GM12872 (cell line): ENCODE results near the gene PERCC1.

Experiments
- TF ChIP-seq, protein P1 (sequence below): IDR thresholded peaks from 3 replicates; pipeline ENCODE4 v1.5.1; 2011; ENCODE audit warnings: low read depth, mild to moderate bottlenecking, low read length, moderate library complexity; ENCODE audit not compliant: insufficient read depth

Gene PERCC1

GRCh38 chr16:1430759-1431496 lies at the start of gene PERCC1:
Gene PERCC1 (plus strand): TSS chr16:1431078. CDS start chr16:1432594, 1,516 bp downstream.
- TF ChIP-seq, protein P1, sequence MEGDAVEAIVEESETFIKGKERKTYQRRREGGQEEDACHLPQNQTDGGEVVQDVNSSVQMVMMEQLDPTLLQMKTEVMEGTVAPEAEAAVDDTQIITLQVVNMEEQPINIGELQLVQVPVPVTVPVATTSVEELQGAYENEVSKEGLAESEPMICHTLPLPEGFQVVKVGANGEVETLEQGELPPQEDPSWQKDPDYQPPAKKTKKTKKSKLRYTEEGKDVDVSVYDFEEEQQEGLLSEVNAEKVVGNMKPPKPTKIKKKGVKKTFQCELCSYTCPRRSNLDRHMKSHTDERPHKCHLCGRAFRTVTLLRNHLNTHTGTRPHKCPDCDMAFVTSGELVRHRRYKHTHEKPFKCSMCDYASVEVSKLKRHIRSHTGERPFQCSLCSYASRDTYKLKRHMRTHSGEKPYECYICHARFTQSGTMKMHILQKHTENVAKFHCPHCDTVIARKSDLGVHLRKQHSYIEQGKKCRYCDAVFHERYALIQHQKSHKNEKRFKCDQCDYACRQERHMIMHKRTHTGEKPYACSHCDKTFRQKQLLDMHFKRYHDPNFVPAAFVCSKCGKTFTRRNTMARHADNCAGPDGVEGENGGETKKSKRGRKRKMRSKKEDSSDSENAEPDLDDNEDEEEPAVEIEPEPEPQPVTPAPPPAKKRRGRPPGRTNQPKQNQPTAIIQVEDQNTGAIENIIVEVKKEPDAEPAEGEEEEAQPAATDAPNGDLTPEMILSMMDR: no peak

DNA sequence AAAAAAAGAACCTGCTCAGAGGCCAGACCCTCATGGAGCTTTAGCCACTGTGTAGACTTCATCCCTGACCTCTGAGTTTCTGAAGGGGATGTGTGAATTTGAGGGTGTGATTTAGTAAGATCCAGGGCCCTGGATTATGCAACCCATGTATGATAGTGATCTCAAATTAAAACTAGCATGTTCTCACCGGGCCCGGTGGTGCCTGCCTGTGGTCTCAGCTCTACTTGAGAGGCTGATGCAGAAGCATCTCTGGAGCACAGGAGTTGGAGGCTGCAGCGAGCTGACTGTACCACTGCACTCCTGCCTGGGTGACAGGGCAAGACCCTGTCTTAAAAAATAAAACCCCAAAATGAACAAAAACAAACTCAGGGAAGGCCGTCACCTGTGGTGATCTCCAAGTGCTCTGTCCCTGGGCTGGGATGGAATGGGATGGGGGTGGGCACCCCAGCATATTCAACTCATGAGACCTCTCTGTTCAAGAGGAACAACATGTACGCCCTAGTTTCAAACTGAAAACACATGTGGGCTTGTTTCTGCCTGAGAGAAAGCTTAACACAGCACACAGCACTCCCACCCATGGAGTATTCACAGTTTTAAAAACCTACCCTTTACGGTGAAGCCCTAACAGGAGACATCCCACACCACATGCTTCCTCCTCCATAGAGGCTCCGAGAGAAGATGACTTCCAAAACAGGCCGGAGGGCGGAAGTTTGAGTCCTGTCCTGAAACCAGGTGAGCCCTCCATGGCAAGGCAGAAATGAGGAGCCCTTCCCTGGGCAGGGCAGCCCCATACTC lies 49.1 kb upstream of the PERCC1 start:
- TF ChIP-seq, protein P1: no peak

DNA sequence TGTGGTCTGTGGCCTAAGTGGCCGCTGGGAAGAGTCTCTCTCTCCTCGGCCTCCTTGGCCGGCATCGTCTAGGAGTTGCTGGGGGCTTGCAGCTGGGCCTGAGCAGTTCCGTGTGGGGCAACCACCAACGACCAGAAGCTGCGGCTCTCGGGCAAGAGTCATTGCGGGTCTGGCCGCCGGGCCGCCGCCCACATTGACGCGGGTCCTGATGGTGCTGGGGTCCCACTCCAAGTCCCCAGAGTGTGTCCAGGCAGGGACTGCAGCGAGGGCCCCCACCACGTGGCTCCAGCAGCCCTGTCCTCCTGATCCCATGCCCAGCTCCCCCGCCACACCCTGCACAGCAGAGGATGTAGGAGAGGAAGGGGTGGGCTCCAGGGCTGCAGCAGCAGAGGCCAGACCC lies 47.3 kb upstream of the PERCC1 start:
- TF ChIP-seq, protein P1: no peak

GRCh38 chr16:1385232-1385631 lies 45.6 kb upstream of the PERCC1 start:
- TF ChIP-seq, protein P1: no peak

- TF ChIP-seq, protein P1: no peak
Measured at GRCh38 chr16:1387331-1387730, 43.5 kb upstream of the PERCC1 start.

GRCh38 chr16:1389762-1390161 lies 41.1 kb upstream of the PERCC1 start:
- TF ChIP-seq, protein P1: no peak

GRCh38 chr16:1390239-1390779 lies 40.6 kb upstream of the PERCC1 start:
- TF ChIP-seq, protein P1: no peak
